HepG2 (cell line): ENCODE data around the gene AUNIP. TPM values are rescaled to one million over a fixed set of nuclear protein-coding genes. Genes with fewer than 3 reads are reported as not detected.

ENCODE experiments used
- CBX1 ChIP-seq: IDR thresholded peaks from one replicate; pipeline ENCODE4 v1.6.1; 2016; ENCODE audit warnings: antibody characterized with exemption, low read depth
- CENPBD1 ChIP-seq: sonication (generic); formaldehyde crosslinking; IDR thresholded peaks from 2 replicates; pipeline ENCODE4 v1.8.0; 2022; ENCODE audit warnings: missing genetic modification reagents, low read depth, mild to moderate bottlenecking, borderline replicate concordance
- CERS6 ChIP-seq: sonication (generic); formaldehyde crosslinking; IDR thresholded peaks from 2 replicates; pipeline ENCODE4 v1.5.0; 2020; ENCODE audit warnings: missing genetic modification reagents
- DDIT3 ChIP-seq: sonication (generic); formaldehyde crosslinking; IDR thresholded peaks from 2 replicates; pipeline ENCODE4 v1.4.0; 2020; ENCODE audit warnings: mild to moderate bottlenecking, missing genetic modification reagents
- FOSL1 ChIP-seq: sonication (generic); formaldehyde crosslinking; IDR thresholded peaks from 2 replicates; pipeline ENCODE4 v1.9.0; 2021; ENCODE audit warnings: missing genetic modification reagents, borderline replicate concordance
- FOXP1 ChIP-seq, 2 experiments: fragments of 450-650 bp in 1 of 2; IDR thresholded peaks; 2 replicates each; pipeline ENCODE4 v1.6.1; 2017 to 2018; ENCODE audit warnings: antibody characterized with exemption in 1 of 2
- GFI1 ChIP-seq: sonication (generic); formaldehyde crosslinking; IDR thresholded peaks from 2 replicates; pipeline ENCODE4 v1.5.0; 2020; ENCODE audit warnings: missing genetic modification reagents, mild to moderate bottlenecking, borderline replicate concordance
- HNRNPH1 ChIP-seq: fragments of 200-400 bp; formaldehyde crosslinking; optimal IDR thresholded peaks from 2 replicates; pipeline ENCODE3; 2017; ENCODE audit warnings: mild to moderate bottlenecking, low read depth, low read length
- KMT2B ChIP-seq: IDR thresholded peaks from 2 replicates; pipeline ENCODE4 v1.6.1; 2016; ENCODE audit warnings: missing genetic modification reagents, missing compliant biosample characterization
- REL ChIP-seq: sonication (generic); formaldehyde crosslinking; conservative IDR thresholded peaks from 2 replicates; pipeline ENCODE4 v1.8.0; 2022; ENCODE audit warnings: mild to moderate bottlenecking, missing genetic modification reagents, moderate library complexity
- TCF7L2 ChIP-seq: IDR thresholded peaks from 2 replicates; pipeline ENCODE4 v1.6.1; 2011; ENCODE audit warnings: mild to moderate bottlenecking, low read depth, low read length, moderate library complexity
- TFE3 ChIP-seq: IDR thresholded peaks from 2 replicates; pipeline ENCODE4 v1.6.1; 2016
- THYN1 ChIP-seq: sonication (generic); formaldehyde crosslinking; IDR thresholded peaks from 2 replicates; pipeline ENCODE4 v1.8.1; 2023; ENCODE audit warnings: low read depth, mild to moderate bottlenecking, moderate library complexity, missing genetic modification reagents, borderline replicate concordance
- TMF1 ChIP-seq: sonication (generic); formaldehyde crosslinking; IDR thresholded peaks from 2 replicates; pipeline ENCODE4 v1.8.1; 2022; ENCODE audit warnings: low read depth, missing genetic modification reagents
- WIZ ChIP-seq: sonication (generic); formaldehyde crosslinking; IDR thresholded peaks from 2 replicates; pipeline ENCODE4 v1.5.1; 2020; ENCODE audit warnings: mild to moderate bottlenecking, missing genetic modification reagents
- ZBTB2 ChIP-seq: sonication (generic); formaldehyde crosslinking; IDR thresholded peaks from 2 replicates; pipeline ENCODE4 v1.8.0; 2022; ENCODE audit warnings: low read depth, missing genetic modification reagents
- ZFP36L1 ChIP-seq: sonication (generic); formaldehyde crosslinking; IDR thresholded peaks from 2 replicates; pipeline ENCODE4 v1.8.0; 2022; ENCODE audit warnings: mild to moderate bottlenecking, missing genetic modification reagents, moderate library complexity
- ZFP62 ChIP-seq: sonication (generic); formaldehyde crosslinking; IDR thresholded peaks from 2 replicates; pipeline ENCODE4 v1.4.0; 2020; ENCODE audit warnings: missing genetic modification reagents
- ZNF687 ChIP-seq: sonication (generic); formaldehyde crosslinking; IDR thresholded peaks from 2 replicates; pipeline ENCODE4 v1.5.1; 2020; ENCODE audit warnings: mild to moderate bottlenecking, missing genetic modification reagents, moderate library complexity
- ZNF790 ChIP-seq: sonication (generic); formaldehyde crosslinking; IDR thresholded peaks from 2 replicates; pipeline ENCODE4 v1.8.0; 2022; ENCODE audit warnings: missing genetic modification reagents, mild to moderate bottlenecking, borderline replicate concordance
- polyA plus RNA-seq, 8 experiments: library from polyadenylated mRNA; depleted of rRNA in 3 of 8; stranded (reverse) in 7 of 8; unstranded in 1 of 8; fragments of >200 nt; fragmentation: Illumina TruSeq in 4 of 8; extraction: Trizol in 4 of 8; gene quantifications; 2 replicates each; pipeline versions ENCODE4 v1.2.1 to v1.2.3, GENCODE V29; 2011 to 2016; ENCODE audit warnings: low read depth in 4 of 8, missing spikeins in 1 of 8, mixed read lengths in 1 of 8; ENCODE audit not compliant: insufficient read depth in 1 of 8
- total RNA-seq, 5 experiments: library from RNA; depleted of rRNA; stranded (reverse); fragments of >200 nt; fragmentation: Illumina TruSeq; extraction: Trizol; gene quantifications; 2 replicates each; pipeline ENCODE4 v1.2.3, GENCODE V29; 2016; ENCODE audit warnings: low read depth in 1 of 5

AUNIP gene
- total and polyA plus RNA-seq, 2 of the 13 experiments (the other 11 are each of a cell fraction or from before 2014, with no cell fraction given) = 3.8 to 12.3 TPM

DNA sequence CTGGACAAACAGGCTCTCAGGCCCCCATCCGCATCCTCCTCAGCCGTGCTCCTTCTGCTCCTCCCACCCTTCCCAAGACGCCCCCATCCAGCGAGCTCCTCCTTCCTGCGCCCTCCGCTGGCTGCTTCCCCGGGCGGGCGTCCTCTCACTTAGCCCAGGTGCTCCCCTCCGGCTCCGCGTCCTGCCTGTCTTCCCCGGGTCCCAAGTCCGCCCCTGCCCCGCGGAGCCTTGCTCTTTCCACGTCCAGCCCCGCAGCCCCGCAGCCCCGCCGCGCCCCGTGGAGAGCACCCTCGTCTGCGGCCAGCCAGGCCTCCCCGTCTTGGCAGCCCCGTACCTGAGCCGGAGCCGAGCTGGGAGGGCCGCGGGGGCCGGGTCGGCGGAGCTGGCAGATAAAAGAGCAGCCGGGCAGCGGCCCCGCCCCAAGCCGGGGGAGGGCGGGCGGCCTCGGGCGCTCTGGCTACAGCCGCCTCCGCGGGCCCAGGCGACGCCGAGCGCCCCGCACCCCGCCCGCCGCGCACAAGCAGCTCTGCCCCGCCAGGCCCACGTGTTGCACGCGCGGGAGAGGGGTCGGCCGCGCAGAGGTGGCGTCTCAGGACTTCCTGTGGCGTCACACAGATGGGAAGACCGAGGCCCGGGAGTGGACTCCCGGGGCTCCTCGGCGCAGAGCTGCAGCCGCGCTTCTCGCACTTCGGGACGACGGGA lies 16.0 kb upstream of the AUNIP start, which contains the start of gene PAQR7 (continued):
- TF ChIP-seq CERS6 (CRISPR knock-in tag) = no peak
- no peak for TF ChIP-seq ZFP62 (CRISPR knock-in tag)
- no peak; the same call in 1 of the 2 replicates for TF ChIP-seq GFI1 (CRISPR knock-in tag)
- peak; percentile 72; the same call in 1 of the 2 replicates for TF ChIP-seq KMT2B
- no peak for TF ChIP-seq FOSL1
- no peak for TF ChIP-seq HNRNPH1
- TF ChIP-seq ZBTB2 (CRISPR knock-in tag) = peak; percentile 68
- TF ChIP-seq ZFP36L1 (CRISPR knock-in tag) = no peak
- peak; percentile 71; the same call in 1 of the 2 replicates for TF ChIP-seq REL (CRISPR knock-in tag)
- no peak for TF ChIP-seq FOXP1 (IDR thresholded peaks at IDR 0.05)
- TF ChIP-seq FOXP1 (CRISPR knock-in tag; IDR thresholded peaks at IDR 0.05) = no peak
- no peak for TF ChIP-seq WIZ (CRISPR knock-in tag)
- no peak for TF ChIP-seq TCF7L2
- peak; percentile 98 for TF ChIP-seq ZNF790 (CRISPR knock-in tag)
- peak; percentile 97 for TF ChIP-seq ZNF687
- peak; percentile 92; the same call in 1 of the 2 replicates for TF ChIP-seq TMF1 (CRISPR knock-in tag)
- TF ChIP-seq DDIT3 (CRISPR knock-in tag) = peak; percentile 58; the same call in 1 of the 2 replicates
- peak; percentile 73; the same call in 1 of the 2 replicates for TF ChIP-seq TFE3 (CRISPR knock-in tag)
- TF ChIP-seq CBX1 = no peak
- no peak for TF ChIP-seq THYN1
- no peak; the same call in 1 of the 2 replicates for TF ChIP-seq CENPBD1 (CRISPR knock-in tag)
